Neuron (in vitro differentiated cells): ENCODE measurements around the gene TSC2.
"Not testable (repeated sequence)": the region's sequence is repeated elsewhere in the genome, so short reads cannot be mapped to it uniquely, and the experiment has no call there.

ENCODE experiments used
- H2AFZ ChIP-seq: one replicate; pipeline ENCODE4 v1.6.1; 2013; ENCODE audit warnings: low read depth, mild to moderate bottlenecking, inconsistent platforms, low read length, moderate library complexity
- H3K27me3 ChIP-seq: one replicate; pipeline ENCODE4 v1.6.1; 2013; ENCODE audit warnings: low read length; ENCODE audit not compliant: insufficient read depth
- H3K36me3 ChIP-seq: one replicate; pipeline ENCODE4 v1.6.1; 2013; ENCODE audit warnings: low read length; ENCODE audit not compliant: insufficient read depth
- H3K4me1 ChIP-seq: one replicate; pipeline ENCODE4 v1.6.1; 2013; ENCODE audit warnings: low read length; ENCODE audit not compliant: insufficient read depth
- H3K4me3 ChIP-seq: 2 replicates; pipeline ENCODE4 v1.5.1; 2013; ENCODE audit warnings: mild to moderate bottlenecking, low read length, moderate library complexity
- H3K9me3 ChIP-seq: one replicate; pipeline ENCODE4 v1.6.1; 2013; ENCODE audit warnings: low read length

The TSC2 gene

DNA sequence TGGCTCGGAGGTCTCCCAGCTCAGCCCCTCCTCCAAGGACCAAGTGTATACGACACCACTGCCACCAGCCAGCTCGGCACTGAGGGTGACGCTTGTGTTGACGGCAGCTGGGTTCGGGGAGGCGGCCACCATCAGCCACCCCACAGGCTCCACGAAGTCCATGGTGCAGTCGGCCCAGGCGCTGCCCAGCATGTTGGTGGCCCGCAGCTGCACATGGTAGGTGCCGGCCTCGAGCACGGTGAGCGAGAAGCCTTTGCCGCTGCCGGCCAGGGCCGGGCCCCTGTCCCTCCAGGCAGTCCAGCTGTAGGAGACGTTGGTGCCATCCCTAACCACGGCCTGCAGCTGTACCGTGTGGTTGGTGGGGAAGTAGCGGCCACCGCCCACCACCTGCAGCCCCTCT, 62.1 kb downstream of the TSC2 start:
- H3K9me3 ChIP-seq, H3K4me3 ChIP-seq, H2AFZ ChIP-seq, H3K27me3 ChIP-seq, H3K4me1 ChIP-seq: not testable (repeated sequence)
- peaks cover 41% of the 10 kb centered on the region for H3K36me3 ChIP-seq

DNA sequence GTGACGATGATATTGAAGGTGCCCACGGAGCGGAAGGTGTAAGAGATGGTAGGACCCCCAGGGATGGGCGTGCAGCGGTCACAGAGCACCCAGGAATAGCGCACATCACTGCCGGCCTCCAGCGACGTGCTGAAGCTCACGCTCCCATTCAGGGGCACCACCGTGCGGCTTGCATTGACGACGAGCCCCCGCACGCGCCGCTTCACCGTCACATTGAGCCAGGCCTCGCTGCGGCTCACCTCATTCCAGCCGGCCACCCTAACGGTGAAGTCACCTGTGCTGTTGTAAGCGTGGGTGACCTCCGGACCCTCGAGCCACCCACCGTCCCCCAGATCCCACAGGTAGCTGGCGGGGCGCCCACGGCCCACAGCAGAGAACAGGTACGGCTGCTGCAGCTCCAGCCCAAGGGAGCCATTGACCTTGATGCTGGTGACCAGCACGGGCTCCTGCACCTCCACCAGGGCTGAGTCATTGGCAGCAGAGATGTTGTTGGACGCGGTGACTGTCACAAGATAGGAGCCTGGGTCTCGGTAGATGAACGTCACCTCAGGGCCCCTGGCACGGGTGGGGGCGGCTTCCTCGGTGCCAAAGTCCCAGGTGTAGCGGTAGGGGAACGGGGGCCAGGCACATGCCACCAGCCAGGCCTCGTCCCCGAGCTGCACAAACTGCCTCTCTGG, 62.7 kb downstream of the TSC2 start:
- not testable (repeated sequence) for H2AFZ ChIP-seq, H3K27me3 ChIP-seq, H3K4me1 ChIP-seq, H3K9me3 ChIP-seq, H3K4me3 ChIP-seq
- peaks cover 41% of the 10 kb centered on the region for H3K36me3 ChIP-seq

DNA sequence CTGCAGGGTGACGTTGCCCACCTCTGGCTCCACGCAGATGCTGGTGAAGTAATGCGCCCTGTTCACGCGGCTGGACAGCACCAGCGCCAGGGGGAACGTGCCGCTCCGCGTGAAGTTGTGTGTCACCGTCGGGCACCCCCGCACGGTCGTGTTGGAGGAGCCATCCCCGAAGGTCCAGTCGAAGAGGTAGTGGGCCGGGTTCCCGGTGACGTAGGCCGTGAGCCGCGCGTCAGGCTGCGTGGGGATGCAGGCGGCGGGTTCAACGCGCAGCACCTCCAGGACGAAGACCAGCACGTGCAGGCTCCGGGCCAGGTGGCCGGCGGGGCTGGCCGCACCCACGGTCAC, 63.2 kb downstream of the TSC2 start:
- not testable (repeated sequence) for H3K27me3 ChIP-seq, H3K4me3 ChIP-seq, H2AFZ ChIP-seq, H3K9me3 ChIP-seq, H3K4me1 ChIP-seq
- peaks cover 41% of the 10 kb centered on the region for H3K36me3 ChIP-seq

DNA sequence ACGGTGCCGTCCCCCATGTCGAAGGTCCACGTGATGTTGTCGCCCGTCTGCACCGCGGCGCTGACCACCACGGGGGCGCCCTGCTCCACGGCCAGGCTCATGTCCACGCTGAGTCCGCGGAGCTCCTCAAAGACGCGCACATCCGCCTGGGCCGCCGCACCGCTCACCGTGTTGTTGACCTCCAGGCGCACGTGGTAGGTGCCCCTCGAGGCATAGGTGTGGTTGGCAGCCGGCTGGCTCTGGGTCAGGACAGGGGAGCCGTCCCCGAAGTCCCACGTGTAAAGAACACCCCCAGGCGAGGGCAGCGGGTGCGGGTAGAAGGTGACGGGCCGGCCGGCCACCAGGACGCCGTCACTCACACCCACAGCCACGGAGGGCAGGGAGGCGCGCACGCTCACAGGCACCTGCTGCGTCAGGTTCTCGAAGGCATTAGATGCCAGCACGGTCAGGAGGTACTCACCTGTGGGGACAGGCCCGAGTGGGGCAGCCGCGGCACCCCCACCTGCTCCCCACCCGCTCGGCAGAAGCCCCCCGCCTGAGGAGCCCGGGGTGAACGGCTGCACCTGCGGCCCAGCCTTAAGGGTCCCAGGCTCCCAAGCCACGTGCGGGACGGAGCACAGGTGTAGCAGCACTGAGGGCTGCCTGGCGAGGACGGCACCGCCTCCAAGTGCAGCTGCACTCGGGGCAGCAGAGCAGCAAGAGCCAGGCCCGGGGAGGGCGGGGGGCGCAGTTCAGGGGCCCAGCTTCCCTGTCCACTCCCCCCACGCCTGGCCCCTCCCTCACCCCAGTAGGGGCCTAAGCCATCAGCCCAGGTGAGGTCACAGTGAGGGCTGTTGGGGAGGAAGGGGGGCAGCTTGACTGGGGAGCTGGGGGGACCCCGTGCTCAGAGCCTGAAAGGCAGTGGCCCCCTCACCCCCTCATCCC, 63.9 kb downstream of the TSC2 start:
- H3K36me3 ChIP-seq: peaks cover 41% of the 10 kb centered on the region
- H2AFZ ChIP-seq, H3K9me3 ChIP-seq, H3K27me3 ChIP-seq, H3K4me3 ChIP-seq, H3K4me1 ChIP-seq: not testable (repeated sequence)

DNA sequence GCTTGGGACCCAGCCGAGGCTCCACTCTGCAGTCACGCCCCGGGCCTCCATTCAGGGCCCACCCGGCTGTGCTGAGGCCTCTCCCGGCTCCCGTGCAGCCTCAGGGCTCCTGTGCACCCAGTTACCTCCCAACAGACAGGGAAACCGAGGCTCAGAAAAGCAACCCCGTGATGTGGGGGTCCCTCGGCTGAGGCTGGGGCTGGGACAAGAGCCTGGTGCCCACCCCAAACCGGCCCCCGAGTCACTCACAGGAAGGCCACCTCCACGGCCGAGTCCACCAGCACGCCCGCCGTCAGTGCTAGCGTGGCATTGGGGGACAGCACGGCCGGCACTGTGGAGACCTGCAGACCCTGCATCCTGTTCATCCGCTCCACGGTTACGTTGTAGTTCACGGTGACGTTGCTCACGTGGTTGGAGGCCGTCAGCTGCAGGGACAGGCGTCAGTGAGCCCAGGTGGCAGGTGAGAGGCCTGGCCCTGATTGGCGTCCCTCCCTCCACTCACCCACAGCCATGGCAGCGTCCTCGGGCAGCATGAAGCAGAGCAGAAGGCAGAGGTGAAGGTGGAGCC, 64.8 kb downstream of the TSC2 start:
- not testable (repeated sequence) for H2AFZ ChIP-seq, H3K4me3 ChIP-seq, H3K9me3 ChIP-seq, H3K27me3 ChIP-seq, H3K4me1 ChIP-seq
- H3K36me3 ChIP-seq: peaks cover 35% of the 10 kb centered on the region

DNA sequence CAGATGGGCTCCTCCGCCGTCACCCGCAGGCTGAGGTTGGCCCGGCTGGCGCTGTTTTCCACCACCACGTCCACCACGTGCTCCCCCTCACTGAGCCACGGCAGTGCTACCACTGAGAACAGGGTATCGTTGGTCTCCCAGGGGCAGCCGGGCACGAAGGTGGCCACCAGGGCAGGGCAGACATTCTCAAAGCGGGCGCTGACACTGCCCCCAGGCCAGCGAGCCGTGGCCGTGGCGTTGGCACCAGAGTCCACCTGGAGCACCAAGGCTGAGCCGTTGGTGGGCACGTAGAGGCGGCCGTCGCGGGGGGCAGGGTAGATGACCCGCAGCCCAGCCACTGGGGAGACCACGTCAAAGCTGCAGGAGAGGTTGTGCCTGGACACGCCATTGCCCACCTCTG, 66.4 kb downstream of the TSC2 start:
- not testable (repeated sequence) for H3K27me3 ChIP-seq, H3K4me1 ChIP-seq, H3K4me3 ChIP-seq, H2AFZ ChIP-seq, H3K9me3 ChIP-seq
- H3K36me3 ChIP-seq: peaks cover 24% of the 10 kb centered on the region

DNA sequence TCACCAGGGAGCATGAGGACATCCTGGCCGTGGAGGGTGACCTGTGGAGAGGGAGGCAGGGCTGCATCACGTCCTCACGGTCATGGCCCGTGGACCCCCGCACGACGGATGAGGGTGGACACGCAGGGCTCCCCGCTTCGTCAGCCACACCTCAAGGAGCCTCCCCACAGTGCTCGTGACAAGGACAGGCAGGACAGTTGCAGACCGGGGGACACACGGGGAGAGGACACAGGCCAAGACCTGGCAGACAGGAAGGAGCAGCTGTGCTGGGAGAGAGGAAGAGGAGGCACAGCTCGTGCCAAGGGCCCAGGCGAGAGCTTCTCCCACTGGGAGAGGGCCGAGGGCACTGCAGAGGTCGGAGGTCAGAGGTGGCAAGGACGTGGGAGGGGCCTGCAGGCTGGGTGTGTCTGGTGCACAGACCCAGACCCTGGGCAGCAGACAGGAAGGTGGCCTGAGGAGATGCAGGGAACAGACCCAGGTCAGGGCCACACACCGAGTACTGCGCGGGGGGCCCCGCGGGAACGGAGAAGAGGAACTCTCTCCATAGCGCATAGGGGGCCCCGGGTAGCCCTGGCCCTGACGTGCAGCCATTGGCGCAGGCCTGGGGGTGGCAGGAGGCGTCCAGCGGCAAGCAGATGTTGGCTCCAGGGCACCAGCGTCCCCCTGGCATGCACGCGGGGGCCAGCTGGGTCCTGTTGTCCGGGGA, 67.3 kb downstream of the TSC2 start:
- not testable (repeated sequence) for H3K4me1 ChIP-seq, H3K9me3 ChIP-seq, H3K4me3 ChIP-seq, H3K27me3 ChIP-seq, H2AFZ ChIP-seq
- H3K36me3 ChIP-seq: peaks cover 21% of the 10 kb centered on the region

DNA sequence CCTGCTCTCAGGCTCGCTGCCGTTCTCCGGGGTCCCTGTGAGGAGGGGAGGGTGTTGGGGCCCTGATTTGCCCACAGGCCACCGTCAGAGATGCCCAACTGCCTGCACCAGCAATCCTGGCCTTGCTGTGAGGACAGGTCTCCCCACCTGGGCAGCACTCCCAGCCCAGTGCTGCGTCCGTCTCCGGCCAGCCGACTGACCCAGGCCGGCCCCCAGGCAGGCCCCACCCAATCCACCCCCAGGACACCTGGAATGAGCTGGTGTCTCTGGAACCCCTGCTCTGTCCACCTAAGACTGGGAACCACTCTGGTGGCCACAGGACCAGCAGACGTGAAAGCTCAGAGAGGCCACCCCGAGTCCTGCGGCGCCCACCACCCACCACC, 67.8 kb downstream of the TSC2 start:
- H3K27me3 ChIP-seq: no peaks in the 10 kb centered on the region
- no peaks in the 10 kb centered on the region for H3K4me1 ChIP-seq
- no peak overlapping the region for H3K4me3 ChIP-seq
- H3K36me3 ChIP-seq: peaks cover 17% of the 10 kb centered on the region
- no peaks in the 10 kb centered on the region for H3K9me3 ChIP-seq
- no peak overlapping the region for H2AFZ ChIP-seq

DNA sequence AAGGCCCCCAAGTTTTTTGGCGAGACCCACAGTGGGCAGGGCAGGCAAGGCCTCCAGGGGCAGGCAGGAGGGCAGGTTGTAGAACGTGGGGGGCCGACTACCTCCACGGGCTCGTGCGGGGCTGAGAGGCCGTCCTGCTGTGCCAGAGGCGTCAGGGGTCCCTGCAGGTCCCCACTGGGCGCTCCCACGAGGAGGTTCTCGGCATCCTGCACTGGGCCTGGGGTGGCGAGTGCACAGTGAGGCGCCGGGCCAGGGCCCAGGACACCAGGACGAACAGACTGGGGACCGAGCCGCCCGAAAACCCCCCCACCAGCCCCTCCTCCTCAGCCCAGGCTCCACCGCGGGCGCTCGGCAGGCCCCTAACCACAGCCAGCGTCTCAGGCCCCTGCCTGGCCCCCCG, 68.6 kb downstream of the TSC2 start:
- H3K9me3 ChIP-seq, H3K4me1 ChIP-seq, H3K4me3 ChIP-seq, H3K27me3 ChIP-seq, H2AFZ ChIP-seq: not testable (repeated sequence)
- H3K36me3 ChIP-seq: peaks cover 11% of the 10 kb centered on the region

DNA sequence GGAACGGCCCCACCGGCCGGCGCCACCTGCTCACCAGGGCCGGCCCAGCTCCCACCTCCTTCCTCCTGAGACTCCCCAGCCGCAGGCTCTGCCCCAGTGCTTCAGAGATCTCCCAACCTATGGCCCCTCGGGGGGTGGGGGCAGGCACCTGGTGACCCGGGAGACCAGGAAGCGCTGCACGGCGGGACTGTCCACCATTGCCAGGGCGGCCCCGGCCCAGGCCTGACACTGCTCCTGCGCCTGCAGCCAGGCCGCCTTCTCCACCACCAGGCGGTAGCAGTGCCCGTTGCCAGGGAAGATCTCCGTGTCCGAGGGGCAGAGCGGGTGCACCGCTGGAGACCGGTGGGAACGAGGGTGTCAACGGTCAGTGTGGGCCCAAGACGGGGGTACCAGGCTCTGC, 69.6 kb downstream of the TSC2 start:
- not testable (repeated sequence) for H3K4me1 ChIP-seq, H3K27me3 ChIP-seq, H3K4me3 ChIP-seq, H2AFZ ChIP-seq, H3K9me3 ChIP-seq
- peaks cover 10% of the 10 kb centered on the region for H3K36me3 ChIP-seq

DNA sequence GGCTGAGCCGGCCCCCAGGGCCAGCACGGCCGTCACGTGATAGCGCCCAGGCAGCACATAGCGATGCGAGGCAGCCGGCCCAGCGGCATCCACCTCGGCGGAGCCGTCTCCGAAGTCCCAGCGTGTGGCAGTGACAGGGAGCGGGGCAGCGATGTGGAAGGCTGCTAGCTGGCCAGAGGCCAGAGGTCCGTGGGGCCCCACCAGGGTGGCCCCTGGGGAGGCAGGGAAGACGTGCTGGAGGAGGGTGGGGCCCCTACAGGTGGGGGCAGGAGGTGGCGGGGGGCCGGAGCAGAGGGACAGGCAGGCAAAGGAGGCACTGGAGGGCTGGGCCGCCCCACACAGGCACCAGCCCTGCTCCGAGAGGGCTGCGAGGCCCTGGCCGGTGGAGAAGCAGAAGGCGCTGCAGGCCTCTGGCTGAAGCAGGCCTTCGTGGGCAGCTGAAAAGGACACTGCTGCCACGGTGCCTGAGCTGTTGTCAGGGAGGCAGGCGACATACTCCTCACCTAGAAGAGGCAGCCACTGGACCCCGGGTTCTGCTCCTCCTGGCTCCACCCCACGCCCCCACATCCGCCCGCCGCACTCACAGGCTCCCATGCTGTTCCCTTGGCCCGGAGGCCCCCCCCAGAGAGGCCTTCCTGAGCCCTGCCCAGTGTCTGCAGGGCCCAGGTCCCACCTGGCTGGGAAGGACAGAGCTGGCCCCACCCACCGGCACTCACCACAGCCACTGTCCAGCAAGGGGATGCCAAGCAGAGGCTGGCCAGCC, 70.4 kb downstream of the TSC2 start:
- H3K36me3 ChIP-seq, H2AFZ ChIP-seq, H3K27me3 ChIP-seq, H3K4me3 ChIP-seq, H3K4me1 ChIP-seq, H3K9me3 ChIP-seq: not testable (repeated sequence)

DNA sequence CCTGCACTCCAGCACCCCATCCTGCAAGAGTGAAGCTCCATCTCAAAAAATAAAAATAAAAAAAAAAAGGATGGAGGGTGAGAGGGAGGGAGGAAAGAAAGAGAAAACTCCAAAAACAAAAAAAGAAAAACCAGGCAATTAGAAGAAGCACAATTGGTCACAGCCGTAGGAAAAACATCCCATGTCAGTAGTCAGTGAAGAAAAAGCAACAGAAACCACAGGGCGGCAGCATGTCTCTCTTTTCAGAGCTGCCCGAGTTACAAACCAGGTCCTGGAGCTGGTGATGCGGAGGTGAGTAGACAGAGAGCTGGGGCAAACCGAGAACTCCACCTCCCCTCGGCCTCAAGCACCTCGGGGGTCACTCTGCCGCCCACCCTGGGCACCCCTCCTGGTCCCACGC, 73.5 kb downstream of the TSC2 start:
- not testable (repeated sequence) for H3K9me3 ChIP-seq, H2AFZ ChIP-seq
- peaks cover 23% of the 10 kb centered on the region for H3K4me1 ChIP-seq

DNA sequence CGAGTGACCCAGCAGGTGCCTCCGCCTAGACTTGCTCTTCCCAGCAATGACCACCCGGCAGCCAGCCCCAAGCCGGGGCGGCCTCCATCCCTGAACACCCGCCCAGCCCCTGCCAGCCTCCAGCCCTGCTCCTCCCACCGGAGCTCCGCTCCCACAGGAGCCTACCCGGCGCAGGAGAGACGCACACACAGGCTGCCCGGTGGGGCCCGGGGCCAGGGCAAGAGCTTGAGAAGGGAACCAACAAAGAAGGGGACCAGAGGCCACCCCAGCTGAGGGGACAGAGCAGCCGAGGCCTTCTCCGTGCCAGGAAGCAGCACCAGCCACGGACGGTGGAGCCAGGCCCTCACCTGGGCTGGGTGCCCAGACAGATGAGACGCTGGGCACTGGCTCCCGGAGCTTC, 74.1 kb downstream of the TSC2 start:
- no peaks in the 10 kb centered on the region for H3K9me3 ChIP-seq
- H3K4me1 ChIP-seq: peaks cover 26% of the 10 kb centered on the region
- H3K4me3 ChIP-seq: no peak overlapping the region
- H3K36me3 ChIP-seq: no peaks in the 10 kb centered on the region
- H3K27me3 ChIP-seq: no peaks in the 10 kb centered on the region
- H2AFZ ChIP-seq: no peak overlapping the region

More for the DNA sequence above, 73.5 kb downstream of the TSC2 start:
- H3K27me3 ChIP-seq, H3K36me3 ChIP-seq, H3K4me3 ChIP-seq: not testable (repeated sequence)
